HG03108 (cell line): ENCODE measurements around the gene PITPNB.

Source experiments
- ATAC-seq: cut with Tn5 transposase; IDR thresholded peaks from one replicate; pipeline ENCODE4 v1.9.1; 2021; ENCODE audit warnings: moderate library complexity; ENCODE audit not compliant: unreplicated experiment

Gene PITPNB

DNA sequence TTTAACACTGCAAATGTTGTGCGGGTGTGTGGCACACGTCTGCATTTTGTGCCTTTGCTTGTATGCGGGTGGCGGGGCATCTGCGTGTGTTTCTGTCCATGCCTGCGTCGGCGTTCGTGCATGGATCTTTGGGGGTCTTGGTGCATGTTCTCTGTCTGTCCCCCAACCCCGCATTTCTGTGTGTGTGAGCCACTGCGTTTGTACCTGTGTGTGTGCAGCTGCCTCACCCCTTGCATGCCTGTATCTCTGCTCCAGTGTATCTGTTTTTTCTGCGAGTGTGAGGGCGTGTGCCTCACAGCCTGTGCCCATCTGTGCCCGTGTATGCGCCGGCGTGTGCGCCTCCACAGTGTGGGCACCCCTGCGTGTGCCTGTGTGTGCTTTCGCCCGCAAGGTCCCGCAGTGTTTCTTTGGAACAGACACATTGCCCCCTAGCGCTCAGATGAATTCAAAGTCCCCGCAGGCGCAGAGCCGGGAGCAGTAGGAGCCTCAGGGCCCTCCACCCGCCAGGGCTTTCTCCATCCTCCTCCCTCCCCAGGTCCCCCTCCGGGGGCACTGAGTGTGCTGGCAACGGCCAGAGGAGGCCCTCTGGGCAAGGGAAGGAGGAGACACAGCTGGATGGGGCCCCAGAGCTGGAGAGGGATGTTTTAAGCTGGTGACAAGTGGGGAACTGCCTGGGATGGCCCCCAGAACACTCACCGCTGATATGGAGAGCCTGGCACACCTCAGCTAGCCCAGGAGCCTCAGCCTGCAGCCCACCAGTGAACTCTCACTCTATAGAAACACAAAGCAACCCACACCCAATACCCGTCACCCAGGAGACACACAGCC lies 114.4 kb downstream of the PITPNB start:
- no peak for ATAC-seq

DNA sequence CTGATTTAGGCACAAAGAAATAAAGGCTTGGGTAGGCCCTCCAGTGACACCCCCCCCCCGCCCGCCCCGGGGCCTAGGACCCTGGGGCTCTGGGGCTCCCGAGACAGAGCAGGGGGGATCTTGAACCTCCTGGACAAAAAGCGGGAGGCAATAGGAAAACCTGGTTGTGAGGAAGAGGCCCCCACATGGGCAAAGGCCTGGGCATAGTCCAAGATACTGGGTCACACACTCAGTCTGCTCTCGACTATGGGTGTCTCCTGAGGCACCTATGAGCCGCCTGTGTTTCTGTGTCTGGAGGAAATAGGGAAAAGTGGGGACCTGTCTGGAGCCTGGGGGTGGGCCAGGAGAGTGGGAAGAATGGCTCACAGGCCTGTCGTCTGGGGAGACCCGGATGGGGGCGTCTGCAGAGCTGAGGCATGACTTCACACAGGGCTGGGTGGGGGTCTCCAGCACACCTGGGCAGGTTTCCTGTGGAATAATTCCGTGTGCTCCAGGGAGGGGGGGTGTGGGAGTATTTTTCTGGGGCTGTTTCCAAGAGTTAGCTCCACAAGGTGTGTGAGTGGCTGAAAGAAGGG lies 115.1 kb downstream of the PITPNB start:
- ATAC-seq, result no peak

DNA sequence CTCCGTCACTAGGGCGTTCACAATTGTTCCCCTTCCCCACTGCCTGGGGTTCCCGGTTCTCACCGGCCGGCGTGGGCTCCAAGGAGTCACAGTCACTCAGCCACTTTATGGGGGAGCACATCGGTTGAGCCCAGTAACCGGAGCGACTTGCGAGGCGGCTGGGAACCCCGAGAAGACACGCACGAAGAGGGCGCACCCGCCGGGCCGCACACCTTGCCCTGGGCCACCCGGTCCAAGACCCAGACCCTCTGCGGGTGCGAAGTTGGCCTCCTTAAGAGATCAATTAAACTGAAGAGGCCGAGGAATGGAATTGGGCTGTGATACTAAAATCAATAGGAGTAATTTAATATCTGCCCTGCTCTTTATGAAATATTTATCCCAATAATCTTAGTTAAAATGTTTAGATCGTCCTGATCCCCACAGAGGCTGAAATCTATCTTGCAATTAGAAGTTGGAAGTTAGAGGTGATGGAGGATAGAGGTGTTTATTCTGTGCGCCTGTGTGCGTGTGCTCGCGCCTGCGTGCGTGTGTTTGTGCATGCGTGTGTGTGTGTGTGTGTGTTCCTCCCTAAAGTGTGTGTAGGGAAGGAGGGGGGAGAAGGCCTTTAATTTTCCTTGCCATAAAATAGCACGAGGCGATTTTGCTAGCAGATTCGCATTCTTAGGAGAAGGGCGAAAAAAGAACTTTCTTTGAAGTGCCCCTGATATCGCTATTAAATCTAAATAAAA lies 116.5 kb downstream of the PITPNB start:
- ATAC-seq, result no peak
